GM19372 (cell line): ENCODE data around the gene LSM14B.

ENCODE experiments used
- ATAC-seq: cut with Tn5 transposase; IDR thresholded peaks from one replicate; pipeline ENCODE4 v1.9.1; 2021; ENCODE audit warnings: mild to moderate bottlenecking, low read depth, moderate library complexity; ENCODE audit not compliant: unreplicated experiment

The LSM14B gene

DNA sequence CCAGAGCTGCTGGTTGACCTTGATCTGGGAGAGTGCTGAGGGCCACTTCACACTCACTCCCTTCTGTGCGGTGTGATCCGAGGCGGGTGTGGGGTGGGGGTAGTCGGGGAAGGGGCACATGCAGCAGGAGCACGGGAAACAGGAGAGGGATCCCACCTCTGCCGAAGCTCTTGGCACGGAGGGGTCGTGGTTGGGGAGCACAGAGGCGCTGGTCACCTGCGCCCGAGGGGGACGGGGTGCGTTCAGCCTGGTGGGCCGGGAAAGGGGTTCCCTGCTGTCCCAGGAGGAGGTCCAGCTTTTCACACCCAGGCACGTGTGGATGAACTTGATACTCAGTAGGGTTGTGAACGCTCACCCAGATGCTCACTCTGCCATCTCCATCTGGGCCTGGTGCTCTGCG lies 38.6 kb downstream of the LSM14B start:
- ATAC-seq, result no peak

DNA sequence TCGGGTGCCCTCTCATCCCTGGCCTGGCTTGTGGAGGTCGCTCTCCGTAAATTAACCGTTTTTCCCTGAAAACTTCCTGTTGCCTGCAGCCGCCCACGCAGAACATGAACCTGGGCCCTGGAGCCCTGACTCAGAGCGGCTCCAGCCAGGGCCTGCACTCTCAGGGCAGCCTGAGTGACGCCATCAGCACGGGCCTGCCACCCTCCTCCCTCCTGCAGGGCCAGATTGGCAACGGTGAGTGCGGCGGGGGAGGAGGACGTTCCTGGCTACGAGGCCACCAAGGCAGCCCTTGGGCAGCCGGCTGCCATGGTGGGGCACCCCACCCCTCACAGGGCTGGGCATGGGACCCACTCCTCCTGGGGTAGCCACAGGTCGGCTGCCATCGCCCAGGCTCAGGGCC lies 39.1 kb downstream of the LSM14B start:
- ATAC-seq, result no peak

DNA sequence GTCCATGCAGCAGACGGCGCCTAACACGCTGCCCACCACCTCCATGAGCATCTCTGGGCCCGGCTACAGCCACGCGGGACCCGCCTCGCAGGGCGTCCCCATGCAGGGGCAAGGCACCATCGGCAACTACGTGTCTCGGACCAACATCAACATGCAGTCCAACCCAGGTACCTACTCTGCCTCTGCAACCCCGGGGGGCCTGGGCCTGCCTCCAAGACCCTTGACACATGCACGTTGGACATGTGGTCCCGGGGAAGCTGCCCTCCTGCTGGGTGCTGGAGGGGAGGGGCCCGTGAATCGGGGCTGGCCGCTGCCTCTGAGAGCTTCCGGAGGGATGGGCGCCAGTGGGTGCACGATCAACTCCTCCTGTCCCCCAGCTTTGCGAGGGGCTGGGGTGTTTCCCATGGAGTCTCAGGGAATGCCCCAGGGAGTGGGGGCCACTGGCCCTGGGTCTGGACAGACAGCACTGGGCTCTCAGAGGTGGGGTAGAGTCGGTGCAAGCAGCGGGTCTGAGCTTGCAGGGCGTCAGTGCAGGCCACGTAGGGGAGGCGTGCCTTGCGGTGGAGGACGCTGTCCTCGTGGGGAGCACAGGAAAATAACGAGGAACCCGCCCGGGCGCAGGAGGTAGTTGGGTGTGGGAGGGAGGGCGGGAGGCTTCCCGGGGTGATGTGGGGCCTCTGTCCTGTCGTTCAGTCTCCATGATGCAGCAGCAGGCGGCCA lies 40.6 kb downstream of the LSM14B start:
- no peak for ATAC-seq

DNA sequence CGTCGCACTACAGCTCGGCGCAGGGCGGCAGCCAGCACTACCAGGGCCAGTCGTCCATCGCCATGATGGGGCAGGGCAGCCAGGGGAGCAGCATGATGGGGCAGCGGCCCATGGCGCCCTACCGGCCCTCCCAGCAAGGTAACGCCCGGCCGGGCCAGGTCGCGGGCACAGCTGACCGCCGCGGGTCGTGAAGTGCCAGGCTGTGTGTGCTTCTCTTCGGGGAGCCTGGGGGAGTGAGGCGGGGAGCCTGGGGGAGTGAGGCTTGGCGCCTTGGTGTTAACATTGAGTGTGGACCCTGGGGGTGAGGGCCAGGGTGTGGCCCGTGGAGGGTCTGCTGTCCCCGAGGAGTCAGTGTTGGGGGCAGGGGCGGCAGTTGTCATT lies 41.2 kb downstream of the LSM14B start:
- ATAC-seq, result no peak

DNA sequence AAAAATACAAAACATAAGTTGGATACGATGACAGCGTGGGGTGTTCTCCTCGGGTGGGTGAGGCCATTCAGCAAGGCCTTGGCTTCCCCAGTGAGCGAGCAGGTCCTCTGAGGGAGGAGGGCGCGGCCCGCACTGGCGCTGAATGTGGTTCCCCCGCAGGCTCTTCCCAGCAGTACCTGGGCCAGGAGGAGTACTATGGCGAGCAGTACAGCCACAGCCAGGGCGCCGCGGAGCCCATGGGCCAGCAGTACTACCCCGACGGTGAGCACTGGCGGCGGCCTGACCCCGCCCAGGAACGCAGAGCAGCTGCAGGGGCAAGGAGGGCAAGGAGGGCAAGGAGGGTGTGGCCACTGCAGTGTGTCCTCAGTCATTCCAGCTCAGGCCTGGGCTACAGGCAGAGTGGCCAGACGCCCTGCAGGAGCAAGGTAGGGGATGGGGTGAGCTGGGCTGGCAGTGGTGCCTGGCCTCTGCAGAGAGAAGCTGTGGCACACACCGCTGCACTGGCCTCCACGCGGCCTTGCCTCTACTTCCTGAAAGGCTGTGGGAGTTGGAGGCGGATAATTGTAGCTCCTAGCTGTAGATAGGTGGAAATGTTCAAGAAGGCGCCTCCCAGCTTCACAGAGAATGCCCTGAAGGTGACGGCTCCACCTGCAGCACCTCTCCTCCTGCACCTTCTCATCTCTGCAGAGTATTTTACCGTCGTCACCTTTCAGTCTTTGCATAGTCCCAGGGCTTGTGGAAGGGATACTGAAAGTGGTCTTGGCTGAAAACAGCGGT lies 41.9 kb downstream of the LSM14B start:
- no peak for ATAC-seq

DNA sequence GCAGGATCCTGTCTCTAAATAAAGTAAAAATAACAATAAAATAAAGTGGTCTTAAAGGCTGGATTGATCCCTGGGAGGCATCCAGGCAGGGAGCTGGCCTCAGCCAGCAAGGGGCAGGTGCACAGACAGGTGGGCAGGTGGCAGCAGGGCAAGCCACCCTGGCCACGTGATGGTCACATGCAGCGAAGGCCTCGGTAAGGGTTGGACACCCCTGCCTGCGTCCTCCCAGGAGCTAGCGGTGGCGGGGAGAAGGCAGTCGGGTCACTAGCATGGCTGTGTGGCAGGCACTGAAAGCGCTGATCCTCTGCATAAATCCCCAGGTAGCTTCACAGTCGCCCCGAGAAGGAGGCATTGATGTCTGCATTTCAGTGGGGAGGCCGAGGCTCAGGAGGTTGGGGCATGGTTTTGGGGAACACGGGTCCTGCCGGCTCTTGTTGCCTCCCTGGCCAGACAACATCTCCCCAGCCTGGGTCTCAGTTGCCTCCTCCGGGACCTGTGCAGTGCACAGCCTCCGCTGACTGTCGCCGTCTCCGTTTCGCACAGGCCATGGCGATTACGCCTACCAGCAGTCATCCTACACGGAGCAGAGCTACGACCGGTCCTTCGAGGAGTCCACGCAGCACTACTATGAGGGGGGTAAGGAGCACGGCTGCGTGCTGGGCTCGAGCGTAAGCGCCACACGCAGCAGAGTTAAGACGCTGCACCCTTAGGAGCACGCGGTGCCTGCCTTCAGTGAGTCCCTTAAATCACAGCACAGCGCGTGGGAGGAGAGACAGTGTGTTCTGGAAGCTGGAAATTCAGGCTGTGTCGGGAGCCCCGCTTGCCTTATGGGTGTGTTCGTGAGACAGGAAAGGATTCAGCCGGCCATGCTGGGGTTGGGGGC lies 42.8 kb downstream of the LSM14B start:
- no peak for ATAC-seq

DNA sequence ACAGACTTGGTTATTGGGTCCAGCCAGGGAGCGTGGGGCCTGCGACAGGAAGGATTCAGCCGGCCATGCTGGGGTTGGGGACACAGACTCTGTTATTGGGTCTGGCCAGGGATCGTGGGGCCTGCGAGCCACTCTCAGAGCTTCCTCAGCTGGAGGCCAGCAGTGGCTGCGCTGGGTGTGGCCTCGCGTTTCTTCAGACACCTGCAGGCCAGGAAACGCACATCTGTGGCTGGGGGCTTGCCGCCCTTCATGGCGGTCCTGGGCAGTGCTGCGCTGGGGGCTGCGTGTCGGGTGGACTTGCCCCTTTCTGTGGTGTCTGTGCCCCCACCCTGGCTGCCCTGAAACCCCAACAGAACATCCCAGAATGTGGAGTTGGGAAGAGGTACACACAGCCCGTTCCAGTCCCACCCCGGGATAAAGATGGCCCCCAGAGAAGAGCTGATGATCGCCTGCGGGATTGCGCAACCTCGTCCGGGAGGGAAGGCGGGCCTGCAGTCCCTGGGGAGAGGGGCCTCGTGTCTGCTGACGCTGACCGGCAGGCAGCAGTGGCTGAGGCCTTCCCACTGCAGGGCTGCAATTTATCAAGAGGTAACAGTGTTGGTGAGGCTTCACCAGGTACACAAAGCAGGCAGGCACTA lies 43.6 kb downstream of the LSM14B start:
- no peak for ATAC-seq

DNA sequence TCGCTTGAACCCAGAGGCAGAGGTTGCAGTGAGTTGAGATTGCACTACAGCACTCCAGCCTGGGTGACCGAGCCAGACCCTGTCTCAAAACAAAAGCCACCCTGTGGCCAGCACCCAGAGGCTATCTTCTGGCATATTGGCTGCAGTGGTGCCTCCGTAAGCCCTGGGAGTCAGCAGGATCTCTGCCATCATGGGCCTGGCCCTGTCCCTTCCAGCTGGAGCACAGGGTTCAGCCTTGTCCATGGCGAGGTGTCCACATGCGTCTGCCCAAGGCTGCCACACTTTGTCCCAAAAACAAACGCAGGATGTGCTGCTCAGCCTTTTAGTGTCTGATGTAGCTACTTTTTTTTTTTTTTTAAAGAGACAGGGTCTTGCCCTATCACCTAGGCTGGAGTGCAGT lies 45.2 kb downstream of the LSM14B start:
- no peak for ATAC-seq

DNA sequence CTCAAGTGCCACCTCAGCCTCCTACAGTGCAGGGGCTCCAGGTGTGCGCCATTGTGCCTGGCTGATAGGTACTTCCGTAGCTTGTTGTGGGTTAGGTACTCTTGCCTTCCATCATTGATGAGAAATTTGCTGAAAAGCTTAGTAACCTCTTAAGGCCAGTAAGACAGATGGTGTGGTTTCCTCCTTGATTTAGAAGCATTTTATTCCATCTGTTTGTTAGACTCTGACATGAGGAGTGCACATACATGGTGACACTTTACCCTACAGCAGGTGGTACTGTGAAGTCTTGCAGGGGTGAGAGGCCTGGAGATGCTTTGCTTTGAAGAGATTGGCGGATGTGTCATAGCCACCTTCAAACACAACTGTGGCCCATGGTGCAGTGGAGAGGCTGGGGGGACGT lies 45.8 kb downstream of the LSM14B start:
- ATAC-seq, result no peak

DNA sequence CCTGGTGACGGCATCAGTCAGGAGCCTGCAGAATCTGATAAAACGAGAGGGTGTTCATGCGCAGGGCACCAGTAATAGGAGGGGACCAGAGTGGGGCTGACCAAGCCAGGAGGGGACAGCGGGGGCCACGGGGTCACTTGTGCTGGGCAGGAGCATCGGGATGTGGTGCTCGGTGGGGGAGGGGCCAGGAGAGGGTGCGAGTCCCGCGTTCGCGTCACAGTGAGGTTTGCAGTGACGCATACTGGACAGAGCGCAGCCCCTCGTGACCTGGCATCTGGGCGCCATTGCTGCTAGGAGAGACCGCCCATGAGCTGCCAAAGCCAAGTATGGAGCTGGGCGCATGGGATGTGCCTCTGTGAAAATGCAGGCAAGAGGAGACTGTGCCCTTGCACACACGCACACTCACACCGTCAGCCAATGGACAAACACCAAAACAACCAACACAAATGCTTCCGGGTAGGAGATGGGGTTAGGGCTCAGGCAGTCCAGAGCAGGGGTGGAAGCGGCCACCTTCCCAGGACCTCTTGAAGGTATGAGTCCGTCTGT lies 46.7 kb downstream of the LSM14B start:
- no peak for ATAC-seq

DNA sequence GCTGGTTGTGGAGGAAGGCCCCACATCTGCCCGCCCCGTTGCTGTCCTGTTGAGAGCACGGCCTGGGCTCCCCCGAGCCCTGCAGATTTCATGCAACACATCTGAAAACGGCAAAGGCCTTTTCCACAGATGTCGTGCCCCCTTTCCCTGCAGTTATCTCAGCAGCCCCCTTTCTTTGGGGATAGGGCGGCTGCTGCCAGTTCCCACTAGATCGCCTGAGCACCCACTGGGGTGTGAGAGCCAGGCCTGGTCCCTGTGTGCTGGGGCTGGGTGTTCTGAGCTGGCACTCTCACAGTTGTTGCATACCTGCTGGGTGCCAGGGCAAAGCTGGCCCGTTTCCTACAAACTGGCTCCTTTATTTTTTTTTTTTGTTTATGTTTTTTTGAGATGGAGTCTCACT lies 48.3 kb downstream of the LSM14B start:
- ATAC-seq, result no peak

DNA sequence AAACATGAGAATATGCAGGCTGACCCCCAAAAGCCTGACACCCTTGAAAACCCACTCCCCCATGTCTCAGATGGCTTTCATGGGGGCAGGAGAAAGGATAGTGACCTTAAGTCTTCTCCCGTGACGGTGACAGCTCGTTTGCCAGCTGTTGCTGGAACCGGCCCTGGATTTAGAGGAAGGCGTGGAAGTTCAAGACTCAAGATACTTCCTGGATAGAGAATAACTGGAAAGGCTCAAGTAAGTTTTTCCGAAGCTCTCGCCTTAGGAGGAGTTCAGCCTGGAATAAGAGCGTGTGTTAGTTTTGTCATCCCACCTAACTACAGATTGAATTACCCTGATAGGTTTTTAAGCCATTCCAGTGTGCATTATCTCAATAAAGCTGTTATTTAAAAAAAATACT lies 49.0 kb downstream of the LSM14B start:
- no peak for ATAC-seq

DNA sequence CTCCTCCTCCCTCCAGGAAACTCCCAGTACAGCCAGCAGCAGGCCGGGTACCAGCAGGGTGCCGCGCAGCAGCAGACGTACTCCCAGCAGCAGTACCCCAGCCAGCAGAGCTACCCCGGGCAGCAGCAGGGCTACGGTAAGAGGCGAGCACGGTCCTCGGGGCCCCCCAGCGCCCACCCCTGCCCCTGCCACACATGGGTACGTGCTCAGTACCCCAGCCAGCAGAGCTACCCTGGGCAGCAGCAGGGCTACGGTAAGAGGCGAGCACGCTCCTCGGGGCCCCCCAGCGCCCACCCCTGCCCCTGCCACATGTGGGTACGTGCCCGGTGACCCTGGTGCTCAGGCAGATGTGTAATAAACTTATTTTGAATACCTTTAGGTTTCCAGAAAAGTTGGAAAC lies 50.4 kb downstream of the LSM14B start:
- no peak for ATAC-seq

DNA sequence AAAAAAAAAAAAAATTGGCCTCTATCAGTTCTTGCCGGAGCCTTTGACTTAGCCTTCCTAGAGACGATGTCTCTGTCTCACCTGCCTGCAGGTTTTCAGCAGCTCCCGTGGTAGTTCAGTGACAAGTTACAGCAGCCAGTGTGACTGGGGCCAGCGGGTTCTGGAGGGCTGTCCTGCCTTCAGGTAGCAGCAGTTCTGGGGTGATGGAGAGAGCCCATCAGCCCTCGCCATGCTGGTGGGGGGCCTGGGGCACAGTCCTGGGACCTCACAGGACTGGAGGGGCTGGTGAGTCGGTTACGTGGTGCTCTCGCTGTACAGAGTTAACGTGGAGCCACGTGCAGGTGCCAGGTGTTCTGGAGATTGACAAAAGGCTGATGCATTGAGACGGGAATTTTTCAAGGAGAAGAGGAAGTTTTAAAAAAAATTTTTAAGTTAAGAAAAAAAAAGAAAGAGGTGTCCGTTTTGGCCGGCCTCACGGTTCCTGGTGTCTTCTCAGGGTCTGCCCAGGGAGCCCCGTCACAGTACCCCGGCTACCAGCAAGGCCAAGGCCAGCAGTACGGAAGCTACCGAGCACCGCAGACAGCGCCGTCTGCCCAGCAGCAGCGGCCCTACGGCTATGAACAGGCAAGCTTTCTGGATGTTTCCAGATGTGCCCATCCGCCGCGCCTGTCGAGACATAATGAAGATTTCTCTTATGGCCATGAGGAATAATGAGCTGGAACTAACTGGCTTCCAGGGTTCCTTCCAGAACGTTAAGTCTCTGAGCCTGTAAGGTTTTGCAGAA lies 51.9 kb downstream of the LSM14B start:
- ATAC-seq, result no peak

DNA sequence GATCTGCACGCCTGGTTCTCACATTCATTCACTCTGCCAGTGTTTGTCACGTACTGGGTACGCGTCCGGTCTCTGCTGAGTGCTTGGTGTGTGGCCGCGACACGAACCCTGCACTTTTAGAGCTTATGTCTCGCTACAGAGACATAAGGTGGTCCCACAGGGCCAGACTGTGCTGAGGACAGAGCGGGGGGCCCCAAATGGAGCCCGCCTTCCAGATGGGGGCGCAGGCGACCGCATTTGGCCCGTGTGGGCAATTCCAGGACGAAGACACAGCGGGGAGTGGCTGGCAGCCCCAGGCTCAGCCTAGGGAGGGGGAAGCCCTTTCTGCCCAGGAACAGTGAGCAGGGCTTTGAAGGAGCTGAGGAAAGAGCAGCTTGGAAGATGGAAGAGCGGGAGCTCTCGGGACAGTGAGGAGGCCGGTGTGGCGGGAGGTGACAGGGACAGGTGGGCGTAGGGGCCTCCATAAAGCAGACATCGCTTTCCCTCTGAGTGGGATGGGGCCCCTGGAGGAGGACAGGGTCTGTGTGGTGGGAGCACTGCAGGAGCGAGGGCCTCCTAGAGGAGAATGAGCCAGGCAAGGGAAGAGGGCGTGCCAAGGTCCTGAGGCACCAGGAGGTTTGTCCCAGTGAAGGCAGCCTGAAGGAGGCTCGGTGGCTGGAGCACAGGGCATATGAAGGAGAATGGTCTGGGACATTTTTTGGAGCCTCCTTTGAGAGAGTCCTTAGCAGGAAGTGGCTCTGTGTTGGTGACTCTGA lies 52.8 kb downstream of the LSM14B start:
- ATAC-seq, result no peak

DNA sequence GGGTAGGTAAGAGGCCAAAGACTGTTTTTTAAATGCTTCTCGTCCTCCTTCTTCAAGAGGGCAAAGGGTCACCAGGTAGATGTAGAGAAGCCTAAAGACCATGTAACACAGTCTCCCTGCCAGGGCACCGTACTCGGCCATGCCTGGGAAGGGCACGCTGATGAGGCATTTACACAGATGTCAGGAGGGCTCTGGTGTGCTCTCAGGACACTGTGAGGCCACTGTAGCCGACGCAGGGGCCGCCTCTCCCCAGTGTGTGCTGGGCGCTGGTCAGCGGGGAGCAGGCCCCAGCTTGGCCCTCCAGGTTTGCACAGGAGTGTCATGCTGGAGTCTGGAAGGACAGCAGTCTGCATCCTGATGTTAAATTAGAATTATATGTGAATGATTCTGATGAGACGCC lies 53.4 kb downstream of the LSM14B start:
- no peak for ATAC-seq

DNA sequence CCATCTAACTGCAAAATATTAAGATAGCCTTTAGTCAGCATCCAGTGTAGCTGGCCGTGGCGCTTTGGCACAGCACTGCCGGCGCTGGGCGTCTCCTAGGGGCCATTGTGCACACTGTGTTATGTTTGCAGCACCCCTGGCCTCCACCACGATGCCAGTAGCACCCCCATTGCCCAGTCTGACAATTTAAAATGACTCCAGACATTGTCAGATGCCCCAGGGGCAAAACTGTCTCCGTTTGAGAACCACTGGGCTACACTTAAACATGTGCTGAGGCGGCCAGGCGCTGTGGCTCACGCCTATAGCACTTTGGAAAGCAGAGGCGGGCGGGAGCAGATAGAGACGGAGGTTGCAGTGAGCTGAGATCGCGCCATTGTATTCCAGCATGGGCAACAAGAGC lies 54.6 kb downstream of the LSM14B start:
- ATAC-seq, result no peak

DNA sequence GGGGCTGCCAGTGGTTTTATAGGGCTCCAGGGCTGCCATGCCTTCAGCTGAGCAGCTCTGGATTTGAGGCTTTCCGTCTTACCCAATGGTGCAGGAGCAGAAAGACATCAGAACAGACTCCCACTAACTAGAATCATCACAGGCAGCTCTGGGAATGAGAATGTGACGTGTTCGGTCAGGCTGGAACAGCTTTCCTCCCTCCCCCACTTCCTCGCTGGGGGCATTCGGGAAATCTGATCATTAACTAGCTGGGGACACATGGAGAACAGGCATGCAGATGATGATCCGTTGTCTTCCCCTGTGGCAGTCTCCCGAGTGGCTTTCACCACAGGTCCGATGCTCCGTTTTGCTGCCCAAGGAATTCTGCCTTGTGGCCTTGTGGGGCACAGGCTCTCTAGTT lies 55.0 kb downstream of the LSM14B start:
- no peak for ATAC-seq
